ENCODE data around the gene PROCR.
A peak's percentile ranks its signal among the peaks of the same experiment; 100 is the strongest.

Gene PROCR

DNA sequence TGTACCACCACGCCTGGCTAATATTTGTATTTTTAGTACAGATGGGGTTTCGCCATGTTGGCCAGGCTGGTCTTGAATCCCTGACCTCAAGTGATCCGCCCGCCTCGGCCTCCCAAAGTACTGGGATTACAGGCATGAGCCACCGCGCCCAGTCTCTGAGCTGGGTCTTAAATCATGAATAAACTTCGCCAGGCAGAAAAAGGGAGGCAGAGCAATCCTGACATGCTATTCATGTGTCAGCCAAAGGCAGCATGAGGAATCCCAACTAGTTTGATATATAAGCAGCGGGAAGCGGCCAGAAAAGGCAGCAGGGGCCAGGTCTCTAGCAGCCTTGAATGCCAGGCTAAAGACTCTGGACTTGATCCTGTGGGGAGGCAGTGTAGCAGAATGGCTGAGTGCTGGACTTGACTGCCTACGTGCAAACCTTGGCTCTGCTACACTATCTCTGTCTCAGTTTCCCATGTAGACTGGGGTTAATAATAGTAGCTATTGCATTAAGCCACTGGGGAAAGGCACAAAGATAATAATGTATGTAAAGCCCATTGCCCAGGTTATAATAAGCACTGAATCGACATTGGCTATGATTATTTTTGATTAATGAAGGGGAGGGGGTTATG lies 1.8 kb downstream of the PROCR start:
- no peak for DNase-seq (ENCODE audit: extremely low spot score)
- ChIA-PET CTCF (no interaction called here), POLR2A (no interaction called here)
- TF ChIP-seq NFRKB (IDR thresholded peaks at IDR 0.05) (no peak), TARDBP (IDR thresholded peaks at IDR 0.05) (no peak), FOXA1 (IDR thresholded peaks at IDR 0.05) (no peak), SP1 (IDR thresholded peaks at IDR 0.05) (no peak), L3MBTL2 (conservative IDR thresholded peaks at IDR 0.05) (no peak), FOXK2 (IDR thresholded peaks at IDR 0.05) (no peak), FOXM1 (IDR thresholded peaks at IDR 0.05; ENCODE audit: borderline replicate concordance) (no peak), ELF4 (IDR thresholded peaks at IDR 0.05) (no peak), ZNF384 (IDR thresholded peaks at IDR 0.05) (no peak), HDGF (IDR thresholded peaks at IDR 0.05; ENCODE audit: borderline replicate concordance) (no peak), LEF1 (IDR thresholded peaks at IDR 0.05; ENCODE audit: borderline replicate concordance) (no peak), ARNT (IDR thresholded peaks at IDR 0.05) (no peak), BHLHE40 (IDR thresholded peaks at IDR 0.05; ENCODE audit: borderline replicate concordance) (no peak), CTBP1 (IDR thresholded peaks at IDR 0.05; ENCODE audit: borderline replicate concordance) (no peak), SUZ12 (IDR thresholded peaks at IDR 0.05) (no peak)
- TF ChIP-seq, protein P1, sequence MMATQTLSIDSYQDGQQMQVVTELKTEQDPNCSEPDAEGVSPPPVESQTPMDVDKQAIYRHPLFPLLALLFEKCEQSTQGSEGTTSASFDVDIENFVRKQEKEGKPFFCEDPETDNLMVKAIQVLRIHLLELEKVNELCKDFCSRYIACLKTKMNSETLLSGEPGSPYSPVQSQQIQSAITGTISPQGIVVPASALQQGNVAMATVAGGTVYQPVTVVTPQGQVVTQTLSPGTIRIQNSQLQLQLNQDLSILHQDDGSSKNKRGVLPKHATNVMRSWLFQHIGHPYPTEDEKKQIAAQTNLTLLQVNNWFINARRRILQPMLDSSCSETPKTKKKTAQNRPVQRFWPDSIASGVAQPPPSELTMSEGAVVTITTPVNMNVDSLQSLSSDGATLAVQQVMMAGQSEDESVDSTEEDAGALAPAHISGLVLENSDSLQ (IDR thresholded peaks at IDR 0.05) = no peak

GRCh38 chr20:35174458-35175216 lies 2.8 kb downstream of the PROCR start:
- ChIA-PET POLR2A (no interaction called here), CTCF (no interaction called here)
- peak; percentile 65 for DNase-seq (ENCODE audit: extremely low spot score)
- TF ChIP-seq, protein P1 (IDR thresholded peaks at IDR 0.05) = no peak
- TF ChIP-seq ELF4 (IDR thresholded peaks at IDR 0.05) (no peak), L3MBTL2 (conservative IDR thresholded peaks at IDR 0.05) (peak; percentile 15; the same call in 1 of the 2 replicates), SUZ12 (IDR thresholded peaks at IDR 0.05) (no peak), NFRKB (IDR thresholded peaks at IDR 0.05) (no peak)

GRCh38 chr20:35176132-35176531 lies 4.3 kb downstream of the PROCR start:
- DNase-seq (ENCODE audit: extremely low spot score) = no peak
- ChIA-PET POLR2A (no interaction called here), CTCF (interaction anchor here (0.5 kb wide), 1 partner anchor 38 kb away, joined by 3 read pairs; no protein-coding TSS in a partner anchor)
- TF ChIP-seq L3MBTL2 (conservative IDR thresholded peaks at IDR 0.05) (no peak), CTBP1 (IDR thresholded peaks at IDR 0.05; ENCODE audit: borderline replicate concordance) (no peak), ELF4 (IDR thresholded peaks at IDR 0.05) (no peak), BHLHE40 (IDR thresholded peaks at IDR 0.05; ENCODE audit: borderline replicate concordance) (no peak), FOXK2 (IDR thresholded peaks at IDR 0.05) (no peak)
- TF ChIP-seq, protein P1 (IDR thresholded peaks at IDR 0.05) = no peak

- TF ChIP-seq LEF1 (IDR thresholded peaks at IDR 0.05; ENCODE audit: borderline replicate concordance) (no peak), BHLHE40 (IDR thresholded peaks at IDR 0.05; ENCODE audit: borderline replicate concordance) (no peak), CTBP1 (IDR thresholded peaks at IDR 0.05; ENCODE audit: borderline replicate concordance) (no peak), SUZ12 (IDR thresholded peaks at IDR 0.05) (no peak), FOXA1 (IDR thresholded peaks at IDR 0.05) (no peak), NFRKB (IDR thresholded peaks at IDR 0.05) (no peak), FOXM1 (IDR thresholded peaks at IDR 0.05; ENCODE audit: borderline replicate concordance) (no peak), TARDBP (IDR thresholded peaks at IDR 0.05) (no peak), HDGF (IDR thresholded peaks at IDR 0.05; ENCODE audit: borderline replicate concordance) (no peak), ZNF384 (IDR thresholded peaks at IDR 0.05) (no peak), ARNT (IDR thresholded peaks at IDR 0.05) (no peak), FOXK2 (IDR thresholded peaks at IDR 0.05) (no peak), SP1 (IDR thresholded peaks at IDR 0.05) (no peak), L3MBTL2 (conservative IDR thresholded peaks at IDR 0.05) (no peak), ELF4 (IDR thresholded peaks at IDR 0.05) (no peak)
- TF ChIP-seq, protein P1 (IDR thresholded peaks at IDR 0.05) = no peak
- ChIA-PET CTCF (no interaction called here), POLR2A (no interaction called here)
- DNase-seq (ENCODE audit: extremely low spot score) = no peak
Measured at GRCh38 chr20:35179292-35180212, 7.7 kb downstream of the PROCR start.

DNA sequence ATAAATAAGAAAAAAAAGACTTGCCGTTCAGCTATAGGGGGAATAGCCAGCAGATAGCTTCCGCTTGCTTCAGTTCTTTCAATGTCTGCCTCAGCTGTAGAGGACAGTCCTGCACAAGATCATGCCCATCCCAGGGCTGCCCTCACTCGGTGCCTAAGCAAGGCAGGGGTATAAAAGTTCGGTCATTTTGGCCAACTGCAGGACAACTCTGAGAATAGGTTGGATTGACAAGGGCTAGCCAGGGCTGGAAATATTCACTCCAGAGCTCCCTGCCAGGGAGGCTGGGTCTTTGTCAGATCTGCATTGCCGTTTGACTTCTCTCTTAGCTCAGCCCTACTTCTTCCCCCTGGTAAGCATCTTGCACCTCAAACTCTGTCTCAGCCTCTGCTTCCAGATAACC lies 8.4 kb downstream of the PROCR start:
- TF ChIP-seq FOXA1 (IDR thresholded peaks at IDR 0.05) = no peak
- TF ChIP-seq ELF4 (IDR thresholded peaks at IDR 0.05) = no peak
- no peak for TF ChIP-seq LEF1 (IDR thresholded peaks at IDR 0.05; ENCODE audit: borderline replicate concordance)
- no peak for TF ChIP-seq FOXK2 (IDR thresholded peaks at IDR 0.05)
- TF ChIP-seq TARDBP (IDR thresholded peaks at IDR 0.05) = no peak
- no peak for TF ChIP-seq BHLHE40 (IDR thresholded peaks at IDR 0.05; ENCODE audit: borderline replicate concordance)
- no peak for TF ChIP-seq ZNF384 (IDR thresholded peaks at IDR 0.05)
- TF ChIP-seq HDGF (IDR thresholded peaks at IDR 0.05; ENCODE audit: borderline replicate concordance) = no peak
- TF ChIP-seq SUZ12 (IDR thresholded peaks at IDR 0.05) = no peak
- TF ChIP-seq, protein P1 (IDR thresholded peaks at IDR 0.05) = no peak
- no peak for TF ChIP-seq FOXM1 (IDR thresholded peaks at IDR 0.05; ENCODE audit: borderline replicate concordance)
- no peak for TF ChIP-seq NFRKB (IDR thresholded peaks at IDR 0.05)
- TF ChIP-seq ARNT (IDR thresholded peaks at IDR 0.05) = no peak
- TF ChIP-seq L3MBTL2 (conservative IDR thresholded peaks at IDR 0.05) = no peak
- no peak for TF ChIP-seq SP1 (IDR thresholded peaks at IDR 0.05)
- CTCF ChIA-PET = no interaction called here
- DNase-seq (ENCODE audit: extremely low spot score) = no peak
- POLR2A ChIA-PET = no interaction called here

All from HEK293T (cell line).